Astrocyte (in vitro differentiated cells and primary cell): ENCODE results near the gene BRF1.

ENCODE experiments used
- CTCF ChIP-seq: IDR thresholded peaks from 2 replicates; pipeline ENCODE4 v1.5.1; 2011; ENCODE audit warnings: low read depth, mild to moderate bottlenecking, inconsistent platforms, low read length, moderate library complexity; ENCODE audit not compliant: insufficient read depth
- EZH2 ChIP-seq: IDR thresholded peaks from 2 replicates; pipeline ENCODE4 v1.6.1; 2012; ENCODE audit warnings: mild to moderate bottlenecking, low read length, inconsistent platforms; ENCODE audit not compliant: insufficient read depth

GRCh38 chr14:105221598-105222178 lies 79.1 kb downstream of the BRF1 start:
- TF ChIP-seq CTCF, result no peak
- TF ChIP-seq EZH2, result no peak
